ENCODE data around the gene THRB.

Gene THRB

DNA sequence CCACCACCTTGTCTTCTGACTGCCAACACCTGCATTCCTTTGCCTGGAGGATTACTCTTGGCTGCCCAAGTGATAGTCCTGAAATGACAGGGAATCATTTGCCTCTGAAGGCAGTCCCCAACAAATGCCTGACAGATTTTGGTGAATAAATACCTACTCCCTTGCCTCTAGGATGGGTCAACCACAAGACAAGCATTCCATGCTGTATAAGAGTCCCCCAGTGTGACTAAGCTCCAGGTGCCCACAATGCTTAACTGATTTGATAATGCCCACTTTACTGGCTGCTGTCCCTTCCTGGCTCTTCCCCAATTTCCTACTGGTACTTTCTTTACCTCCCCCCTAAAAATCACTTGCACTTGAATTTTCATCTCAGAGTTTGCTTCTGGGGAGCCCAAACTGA, 14.8 kb downstream of the THRB start:
- H3K4me2 ChIP-seq, result no peak overlapping the region
- H3K4me3 ChIP-seq, result no peak overlapping the region
- H4K20me1 ChIP-seq, result no peaks in the 10 kb centered on the region
- TF ChIP-seq Cebpa-rat (IDR thresholded peaks at IDR 0.05), result no peak
- 0 out of 2 replicates have a peak, but pooled peaks cover 4% of the 10 kb centered on the region for H3K4me1 ChIP-seq
- no peaks in the 10 kb centered on the region for H3K9me3 ChIP-seq
- H3K9ac ChIP-seq, result no peak overlapping the region
- H3K36me3 ChIP-seq, result no peaks in the 10 kb centered on the region
- no peaks in the 10 kb centered on the region for H3K27me3 ChIP-seq
- no peak overlapping the region for H3K27ac ChIP-seq

DNA sequence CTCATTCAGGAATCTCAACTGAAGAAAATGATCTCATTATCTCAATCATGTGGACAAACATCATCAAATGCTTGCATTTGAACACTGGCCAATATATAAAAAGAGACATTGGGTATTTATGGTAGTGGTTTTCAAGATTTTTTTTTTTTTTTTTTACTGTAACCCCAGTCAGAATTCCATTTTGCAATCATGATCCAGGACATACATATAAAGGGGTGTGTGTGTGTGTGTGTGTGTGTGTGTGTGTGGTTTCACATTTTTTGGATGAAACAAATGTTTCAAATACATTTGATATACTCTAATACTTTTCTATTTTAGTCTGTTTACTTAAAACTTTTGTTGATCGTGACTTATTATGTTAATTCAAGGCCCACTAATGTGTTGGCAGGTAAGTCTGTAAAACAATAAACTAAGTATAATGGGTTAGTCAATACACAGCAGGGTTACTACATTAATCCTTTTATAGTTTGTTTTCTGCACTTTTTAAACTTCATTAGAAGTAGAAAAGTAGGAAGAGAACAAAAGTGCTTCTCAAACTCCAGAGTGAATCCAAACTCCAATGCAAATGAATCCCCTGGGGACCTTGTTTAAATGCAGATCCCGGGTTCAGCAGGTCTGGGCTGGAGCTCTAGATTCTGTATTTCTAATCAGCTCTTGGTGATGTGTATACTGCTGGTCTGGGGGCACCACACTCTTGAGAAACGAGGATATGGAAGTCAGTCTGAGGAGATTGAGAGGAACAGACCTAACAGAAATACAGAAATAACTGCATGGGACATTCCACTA, 17.6 kb downstream of the THRB start:
- Histone ChIP-seq H3K9ac (no peak overlapping the region), H3K4me1 (0 out of 2 replicates have a peak, but pooled peaks cover 4% of the 10 kb centered on the region), H3K4me3 (no peak overlapping the region), H4K20me1 (no peaks in the 10 kb centered on the region), H3K36me3 (no peaks in the 10 kb centered on the region), H3K27ac (no peak overlapping the region), H3K9me3 (no peaks in the 10 kb centered on the region), H3K4me2 (no peak overlapping the region), H3K27me3 (no peaks in the 10 kb centered on the region)
- TF ChIP-seq Cebpa-rat (IDR thresholded peaks at IDR 0.05), result no peak

DNA sequence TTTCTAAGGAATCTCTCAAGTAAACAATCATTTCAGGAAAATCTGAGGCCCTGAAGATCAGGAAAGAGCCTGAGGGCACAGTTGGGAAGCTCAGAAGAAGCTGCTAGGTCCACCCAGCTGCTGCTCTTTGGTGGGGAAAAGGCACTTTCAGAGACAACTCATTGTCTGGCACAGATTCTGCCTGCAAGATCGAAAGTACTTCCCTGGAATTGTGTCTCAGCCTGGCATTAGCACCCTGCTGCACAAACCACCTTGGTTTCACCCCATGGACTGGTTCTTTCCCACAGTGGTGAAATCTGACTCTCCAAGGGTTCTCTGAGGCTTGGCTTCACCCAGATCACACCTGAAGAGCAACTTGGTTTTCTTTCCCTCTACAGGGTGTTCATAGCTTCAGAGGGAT, 18.7 kb downstream of the THRB start:
- Histone ChIP-seq H4K20me1 (no peaks in the 10 kb centered on the region), H3K4me2 (no peak overlapping the region), H3K27me3 (no peaks in the 10 kb centered on the region), H3K9me3 (no peaks in the 10 kb centered on the region), H3K27ac (no peak overlapping the region), H3K9ac (no peak overlapping the region), H3K4me3 (no peak overlapping the region), H3K36me3 (no peaks in the 10 kb centered on the region), H3K4me1 (0 out of 2 replicates have a peak, but pooled peaks cover 4% of the 10 kb centered on the region)
- TF ChIP-seq Cebpa-rat (IDR thresholded peaks at IDR 0.05), result no peak

DNA sequence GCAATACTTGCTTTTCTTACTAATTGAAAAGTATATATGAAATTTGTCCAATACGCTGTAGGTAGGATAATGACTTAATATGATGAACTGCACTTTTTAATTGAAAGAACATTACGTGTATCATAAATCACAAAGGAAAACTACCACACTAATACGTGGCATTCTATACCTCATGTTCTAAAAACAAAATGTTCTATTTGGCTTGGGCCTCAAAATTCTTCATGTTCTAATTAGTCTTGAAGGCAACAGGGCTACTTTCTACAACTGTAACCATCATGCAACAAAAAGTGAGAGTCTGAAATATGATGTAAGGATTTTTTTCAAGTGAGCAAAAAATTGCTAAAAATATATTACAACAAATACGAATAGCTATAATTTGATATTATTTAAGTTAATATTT, 19.8 kb downstream of the THRB start:
- Histone ChIP-seq H3K9ac (no peak overlapping the region), H3K4me2 (no peak overlapping the region), H3K27ac (no peak overlapping the region), H3K9me3 (no peaks in the 10 kb centered on the region), H3K36me3 (no peaks in the 10 kb centered on the region), H3K4me3 (no peak overlapping the region), H3K27me3 (no peaks in the 10 kb centered on the region), H3K4me1 (no peaks in the 10 kb centered on the region), H4K20me1 (no peaks in the 10 kb centered on the region)
- no peak for TF ChIP-seq Cebpa-rat (IDR thresholded peaks at IDR 0.05)

DNA sequence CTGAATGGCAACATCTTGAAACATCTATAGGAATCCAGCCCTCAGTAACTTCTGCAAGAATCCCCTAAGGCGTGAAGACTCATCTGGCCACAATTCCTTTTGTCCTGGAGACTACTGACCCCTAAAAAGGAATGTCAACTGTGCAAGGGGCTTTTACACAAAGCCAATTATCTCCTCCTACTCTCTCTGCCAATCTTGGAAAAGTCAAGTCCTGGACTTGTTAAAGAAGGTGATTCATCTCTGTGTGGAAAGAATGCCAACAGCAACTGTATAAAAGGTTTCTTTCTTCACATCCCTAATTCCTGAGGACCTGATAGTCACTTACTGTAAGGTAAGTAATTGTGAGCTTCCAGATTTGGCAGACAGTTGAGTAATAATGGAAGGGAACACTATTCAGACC, 22.3 kb downstream of the THRB start:
- Histone ChIP-seq H3K9ac (no peak overlapping the region), H3K27me3 (no peaks in the 10 kb centered on the region), H3K4me3 (no peak overlapping the region), H4K20me1 (no peaks in the 10 kb centered on the region), H3K9me3 (peaks cover 6% of the 10 kb centered on the region; the same call in 1 of the 2 replicates), H3K27ac (no peak overlapping the region), H3K4me1 (no peaks in the 10 kb centered on the region), H3K4me2 (no peak overlapping the region), H3K36me3 (no peaks in the 10 kb centered on the region)
- no peak for TF ChIP-seq Cebpa-rat (IDR thresholded peaks at IDR 0.05)

DNA sequence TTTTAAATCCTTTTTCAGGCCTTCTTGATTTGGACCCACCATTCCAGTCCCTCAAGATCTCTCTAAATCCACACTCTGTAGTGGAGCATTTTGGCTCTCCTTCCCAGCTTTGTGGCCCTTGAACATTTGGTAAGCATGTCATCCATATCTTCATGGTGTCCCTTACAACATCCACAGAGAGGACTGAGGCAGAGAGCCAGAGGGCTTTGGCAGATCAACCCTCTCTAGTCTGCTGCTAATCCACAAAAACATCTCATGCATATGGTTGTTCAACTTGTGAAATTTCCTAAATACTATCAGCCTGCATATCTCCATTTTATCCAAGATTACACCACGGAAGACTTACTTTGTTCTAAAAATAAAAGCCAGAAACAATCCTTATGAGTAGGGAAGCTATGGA, 23.2 kb downstream of the THRB start:
- Histone ChIP-seq H3K4me3 (no peak overlapping the region), H3K9ac (no peak overlapping the region), H3K27me3 (no peaks in the 10 kb centered on the region), H3K4me2 (no peak overlapping the region), H3K9me3 (peaks cover 6% of the 10 kb centered on the region; the same call in 1 of the 2 replicates), H3K4me1 (no peaks in the 10 kb centered on the region), H3K27ac (no peak overlapping the region), H3K36me3 (no peaks in the 10 kb centered on the region), H4K20me1 (no peaks in the 10 kb centered on the region)
- TF ChIP-seq Cebpa-rat (IDR thresholded peaks at IDR 0.05), result no peak

DNA sequence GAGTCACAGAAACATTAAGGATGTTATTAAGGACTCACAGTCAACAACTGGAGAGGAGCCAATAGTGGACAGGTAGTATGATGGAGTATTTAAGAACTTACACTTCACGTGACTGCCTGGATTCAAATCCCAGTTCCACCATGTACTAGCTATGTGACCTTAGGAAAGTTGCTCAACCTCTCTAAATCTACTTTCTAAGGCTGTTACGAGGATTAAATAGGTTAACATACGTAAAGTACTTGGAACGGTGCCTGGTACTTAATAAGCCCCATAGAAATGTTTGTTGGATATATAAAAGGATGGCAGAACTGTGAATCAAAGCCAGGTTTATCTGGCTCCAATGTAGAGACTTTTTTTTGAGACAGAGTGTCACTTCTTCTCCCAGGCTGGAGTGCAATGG, 24.4 kb downstream of the THRB start:
- TF ChIP-seq Cebpa-rat (IDR thresholded peaks at IDR 0.05), result no peak

DNA sequence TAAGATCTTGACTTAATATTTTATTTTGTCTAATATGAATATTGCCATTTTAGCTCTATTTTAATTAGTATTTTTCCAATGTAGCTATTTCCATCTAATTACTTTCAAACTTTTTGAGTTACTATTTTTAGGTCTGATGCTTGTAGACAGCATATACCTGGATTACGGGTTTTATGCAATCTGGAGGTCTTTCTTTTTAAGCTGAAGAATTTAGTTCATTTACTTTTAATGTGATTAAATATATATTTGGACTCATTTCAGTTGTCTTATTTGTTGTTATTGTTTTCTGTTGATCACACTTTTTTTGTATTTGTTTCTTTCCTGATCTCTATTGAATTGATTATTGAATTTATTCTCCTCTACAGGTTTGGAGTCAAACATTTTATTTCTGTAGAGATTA, 30.3 kb downstream of the THRB start:
- H3K27me3 ChIP-seq, result no peaks in the 10 kb centered on the region

More for the DNA sequence above, 24.4 kb downstream of the THRB start:
- Histone ChIP-seq H3K27ac (no peak overlapping the region), H3K27me3 (no peaks in the 10 kb centered on the region), H3K4me1 (no peaks in the 10 kb centered on the region), H3K4me3 (no peak overlapping the region), H3K9me3 (peaks cover 6% of the 10 kb centered on the region; the same call in 1 of the 2 replicates), H4K20me1 (no peaks in the 10 kb centered on the region), H3K36me3 (no peaks in the 10 kb centered on the region), H3K9ac (no peak overlapping the region), H3K4me2 (no peak overlapping the region)

DNA sequence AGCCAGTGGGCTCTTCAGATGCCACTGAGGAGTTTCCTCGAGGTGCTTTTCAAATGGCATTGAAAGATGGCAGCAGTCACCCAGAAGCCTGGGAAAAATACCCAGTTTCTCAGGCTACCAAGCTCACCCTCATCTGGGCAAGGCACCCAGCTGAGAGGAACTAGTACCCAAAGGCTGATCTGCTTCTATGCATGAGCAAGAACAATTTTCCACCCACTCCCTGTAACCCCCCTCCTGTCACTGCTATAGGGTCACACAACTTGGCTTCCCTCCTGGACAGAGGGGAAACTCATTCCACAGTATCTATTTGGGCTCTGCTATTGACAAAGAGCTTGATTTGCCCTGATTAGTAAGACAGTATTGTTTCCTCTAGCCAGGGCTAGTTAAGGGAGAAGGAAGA, 31.9 kb downstream of the THRB start:
- Histone ChIP-seq H3K27ac (no peak overlapping the region), H3K4me3 (no peak overlapping the region), H3K4me2 (no peak overlapping the region), H3K9me3 (peaks cover 3% of the 10 kb centered on the region; the same call in 1 of the 2 replicates), H4K20me1 (no peaks in the 10 kb centered on the region), H3K4me1 (no peaks in the 10 kb centered on the region), H3K27me3 (no peaks in the 10 kb centered on the region), H3K36me3 (no peaks in the 10 kb centered on the region), H3K9ac (no peak overlapping the region)
- TF ChIP-seq Cebpa-rat (IDR thresholded peaks at IDR 0.05), result no peak

More for the DNA sequence above, 30.3 kb downstream of the THRB start:
- Histone ChIP-seq H4K20me1 (no peaks in the 10 kb centered on the region), H3K27ac (no peak overlapping the region), H3K9ac (no peak overlapping the region), H3K4me1 (no peaks in the 10 kb centered on the region), H3K9me3 (peaks cover 6% of the 10 kb centered on the region; the same call in 1 of the 2 replicates), H3K36me3 (no peaks in the 10 kb centered on the region), H3K4me3 (no peak overlapping the region), H3K4me2 (no peak overlapping the region)
- TF ChIP-seq Cebpa-rat (IDR thresholded peaks at IDR 0.05), result no peak

DNA sequence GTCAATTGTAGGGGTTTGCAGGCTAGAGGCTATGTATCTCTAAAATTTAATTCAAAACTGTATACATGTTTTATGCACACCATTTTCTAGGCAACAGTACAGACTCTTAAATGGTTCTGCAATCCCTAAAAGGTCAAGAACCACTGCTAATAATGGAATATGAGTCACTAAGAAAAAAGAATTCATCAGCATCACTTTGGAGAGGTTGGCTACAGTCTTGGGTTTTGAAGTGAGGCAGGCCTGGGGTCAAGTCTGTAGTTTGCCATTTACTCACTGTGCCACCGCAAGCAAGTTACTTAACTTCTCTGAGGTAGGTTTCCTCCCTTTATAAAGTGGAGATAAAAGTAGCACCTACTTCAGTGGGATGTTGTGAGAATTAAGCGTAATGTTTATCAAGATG, 33.7 kb downstream of the THRB start:
- Histone ChIP-seq H3K9me3 (no peaks in the 10 kb centered on the region; the same call in 1 of the 2 replicates), H3K4me1 (no peaks in the 10 kb centered on the region), H3K4me2 (no peak overlapping the region), H3K27ac (no peak overlapping the region), H3K9ac (no peak overlapping the region), H3K27me3 (no peaks in the 10 kb centered on the region), H3K36me3 (no peaks in the 10 kb centered on the region), H3K4me3 (no peak overlapping the region), H4K20me1 (no peaks in the 10 kb centered on the region)
- TF ChIP-seq Cebpa-rat (IDR thresholded peaks at IDR 0.05), result no peak
